Hematopoietic multipotent progenitor cell treated with erythropoietin and hydrocortisone succinate and interleukin-3 and kit ligand, for 17 days (in vitro differentiated cells): ENCODE data around the gene FYCO1.
"Not testable (repeated sequence)": the region's sequence is repeated elsewhere in the genome, so short reads cannot be mapped to it uniquely, and the experiment has no call there.

ENCODE experiments used
- DNase-seq: peaks from one replicate; pipeline ENCODE4 v3.0.0-alpha.2; 2015; ENCODE audit warnings: low spot score

Gene FYCO1

DNA sequence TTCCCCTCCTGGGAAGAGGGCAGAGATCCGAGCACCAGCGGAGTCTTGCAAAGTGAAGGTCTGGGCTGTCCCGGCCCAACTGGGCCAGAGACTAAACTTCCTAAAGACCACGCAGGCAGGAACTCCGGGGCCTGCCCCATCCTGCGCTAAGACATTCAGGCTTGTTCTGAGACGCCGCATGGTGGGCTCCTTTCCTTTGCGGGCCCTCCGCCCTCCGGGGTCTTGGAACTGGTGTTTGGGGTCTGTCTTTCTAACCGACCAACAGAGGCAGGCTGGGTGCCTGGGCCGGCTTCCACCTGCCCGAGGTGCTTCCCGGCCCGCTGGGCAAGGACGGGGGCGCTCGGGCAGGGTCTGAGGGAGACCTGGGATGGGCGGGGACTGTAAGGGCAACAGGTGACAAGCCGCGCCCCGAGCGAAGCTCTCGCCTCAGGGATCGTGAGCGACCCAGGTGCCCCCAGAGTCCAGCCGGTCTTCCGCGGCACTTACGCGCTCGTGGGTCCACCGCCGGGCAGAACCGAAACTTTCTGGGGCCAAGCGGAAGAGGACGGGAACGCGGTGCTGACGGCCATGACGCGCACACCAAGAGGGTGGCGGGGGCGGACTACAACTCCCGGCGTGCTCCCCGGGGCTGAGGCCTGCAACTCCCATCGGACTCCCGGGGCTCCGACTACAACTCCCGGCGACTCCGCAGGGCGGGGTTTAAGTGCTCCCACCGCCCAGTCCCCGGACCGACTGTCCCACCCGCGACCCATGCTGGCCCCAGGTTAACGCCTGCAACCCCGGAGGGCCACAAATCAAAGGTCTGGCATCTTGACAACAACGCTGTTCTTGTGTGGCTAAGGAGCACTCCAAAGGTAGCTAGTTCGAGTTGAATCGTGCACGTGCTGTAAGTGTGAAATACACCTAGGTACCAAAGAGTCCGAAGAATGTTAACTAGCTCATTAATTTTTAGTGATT, at the start of gene FYCO1:
Gene FYCO1, minus strand, starts transcription at position 589 of the 957 bp plus-strand sequence. CDS start 10,914 bp downstream, outside the sequence.
- peak; percentile 77 for DNase-seq

DNA sequence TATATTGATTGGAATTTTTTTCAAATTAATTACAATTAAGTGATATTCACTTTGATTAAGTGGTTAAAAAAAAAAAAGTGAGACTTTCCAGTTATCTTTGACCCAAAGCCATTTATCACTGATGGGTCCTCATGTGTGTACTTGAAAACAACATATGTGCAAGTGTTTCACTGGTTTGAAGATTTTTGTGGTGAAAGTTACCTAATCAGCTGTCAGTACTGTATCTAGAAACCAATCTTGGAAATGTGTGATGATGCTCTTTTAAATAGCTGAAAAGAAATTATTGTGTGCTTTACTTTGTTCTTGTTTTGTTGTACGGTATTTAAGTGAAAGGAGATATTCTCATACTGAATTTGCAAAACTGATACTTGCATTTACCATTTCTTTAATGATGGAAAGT, 43.3 kb upstream of the FYCO1 start:
- DNase-seq: no peak

DNA sequence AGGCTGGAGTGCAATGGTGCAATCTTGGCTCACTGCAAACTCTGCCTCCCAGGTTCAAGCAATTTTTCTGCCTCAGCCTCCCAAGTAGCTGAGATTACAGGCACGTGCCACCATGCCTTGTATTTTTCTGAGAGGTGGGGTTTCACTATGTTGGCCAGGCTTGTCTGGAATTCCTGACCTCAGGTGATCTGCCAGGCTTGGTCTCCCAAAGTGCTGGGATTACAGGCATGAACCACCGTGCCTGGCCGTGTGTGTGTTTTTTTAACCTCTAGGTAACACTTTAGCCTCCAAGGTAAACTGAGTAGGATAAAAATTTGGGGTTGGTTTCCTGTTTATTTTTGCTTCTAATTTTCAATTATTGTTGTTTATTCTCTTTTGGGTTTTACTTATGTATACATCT, 42.4 kb upstream of the FYCO1 start:
- DNase-seq: not testable (repeated sequence)

DNA sequence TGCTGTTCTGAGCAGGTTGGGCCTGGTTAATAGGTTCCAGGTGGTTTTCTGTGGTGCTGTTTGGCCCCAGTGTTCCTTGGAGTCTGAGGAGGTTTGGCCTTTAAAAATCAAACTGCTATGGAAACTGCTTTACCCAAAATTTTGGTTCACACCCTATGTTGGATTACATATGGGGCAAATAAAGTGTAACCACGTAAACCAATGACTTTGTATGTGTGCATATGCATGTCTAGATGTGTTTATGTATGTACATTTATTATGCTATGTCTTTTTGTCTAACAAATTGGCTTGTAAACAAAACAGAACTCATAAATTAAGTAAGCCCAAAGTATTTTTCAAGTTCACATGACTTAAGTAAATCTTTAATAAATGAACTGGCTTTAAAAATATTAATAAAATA, 40.6 kb upstream of the FYCO1 start:
- DNase-seq: no peak

DNA sequence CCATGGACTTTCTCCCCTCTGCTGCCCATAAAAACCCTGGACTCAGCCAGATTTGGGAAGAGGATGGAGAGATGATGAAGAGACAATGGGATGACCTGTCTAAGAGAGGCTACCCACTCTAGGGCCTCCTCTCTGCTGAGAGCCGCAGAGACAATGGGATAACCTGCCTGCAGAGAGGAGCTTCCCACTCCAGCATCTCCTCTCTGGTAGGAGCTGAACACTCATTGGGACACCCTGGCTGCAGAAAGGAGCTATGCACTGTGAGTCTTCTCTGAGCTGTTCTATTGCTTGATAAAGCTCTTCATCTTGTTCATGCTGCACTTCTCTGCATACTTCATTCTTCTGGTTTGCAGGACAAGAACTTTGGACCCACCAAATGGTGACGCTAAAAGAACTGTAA, 36.1 kb upstream of the FYCO1 start:
- DNase-seq: no peak

DNA sequence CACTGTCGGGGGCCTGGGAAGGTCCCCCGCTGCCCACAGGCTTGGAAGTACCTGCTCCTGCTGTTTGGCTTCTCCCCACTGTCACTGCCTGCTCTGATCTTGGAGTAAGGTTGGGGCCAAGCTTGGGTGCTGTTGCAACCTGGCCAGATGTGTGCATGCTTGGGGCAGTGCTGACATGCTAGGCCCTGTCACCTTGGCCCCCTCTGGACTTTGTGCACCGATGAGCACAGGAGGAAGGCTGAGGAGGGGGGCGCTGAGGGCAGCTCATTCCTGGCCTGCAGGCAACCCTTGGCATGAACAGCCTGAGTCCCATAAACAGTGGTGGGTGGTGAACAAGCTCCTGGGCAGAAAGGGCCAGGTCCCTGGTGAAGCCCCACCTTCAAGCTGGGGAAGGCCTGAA, 35.6 kb upstream of the FYCO1 start:
- no peak for DNase-seq

DNA sequence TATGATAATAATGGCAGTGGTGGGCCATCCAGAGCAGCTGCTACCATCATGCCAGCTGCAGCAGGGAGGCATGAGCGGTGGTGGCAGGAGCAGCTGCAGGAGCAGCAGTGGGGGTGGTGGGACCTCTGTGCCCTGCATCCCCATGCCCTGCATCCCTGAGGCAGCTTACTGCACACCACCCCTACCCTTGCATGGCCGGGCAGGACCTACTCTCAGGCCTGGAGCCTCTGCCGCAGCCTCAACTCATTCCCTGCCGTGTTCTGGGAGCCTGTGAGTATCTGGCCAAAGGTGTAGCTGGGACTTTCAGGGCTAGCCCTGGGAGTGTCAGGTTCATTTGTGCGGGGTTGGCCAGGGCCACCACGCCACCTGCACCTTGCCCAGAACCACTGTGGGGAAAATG, 35.0 kb upstream of the FYCO1 start:
- DNase-seq: no peak

DNA sequence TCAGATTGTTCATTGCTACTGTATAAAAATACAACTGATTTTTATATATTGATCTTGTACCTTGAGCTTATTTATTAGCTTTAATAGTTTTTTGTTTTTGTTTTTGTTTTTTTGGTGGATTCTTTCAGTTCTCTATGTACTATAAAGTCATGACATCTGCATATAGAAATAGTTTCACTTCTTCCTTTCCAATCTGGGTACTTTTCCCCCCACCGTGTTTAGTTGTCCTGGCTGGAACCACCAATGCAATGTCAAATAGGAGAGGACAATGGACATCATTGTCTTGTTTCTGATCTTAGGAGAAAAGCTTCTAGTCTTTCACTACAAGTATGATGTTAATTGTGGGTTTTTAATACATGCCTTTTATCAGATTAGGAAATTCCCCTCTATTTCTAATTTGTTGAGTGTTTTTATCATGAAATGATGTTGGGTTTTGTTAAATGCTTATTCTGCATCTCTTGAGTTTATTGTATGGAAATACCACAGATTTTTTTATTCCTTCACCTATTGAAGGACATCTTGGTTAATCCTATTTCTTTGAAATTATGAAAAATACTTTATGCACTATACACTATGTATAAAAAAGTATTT, 34.4 kb upstream of the FYCO1 start:
- no peak for DNase-seq

DNA sequence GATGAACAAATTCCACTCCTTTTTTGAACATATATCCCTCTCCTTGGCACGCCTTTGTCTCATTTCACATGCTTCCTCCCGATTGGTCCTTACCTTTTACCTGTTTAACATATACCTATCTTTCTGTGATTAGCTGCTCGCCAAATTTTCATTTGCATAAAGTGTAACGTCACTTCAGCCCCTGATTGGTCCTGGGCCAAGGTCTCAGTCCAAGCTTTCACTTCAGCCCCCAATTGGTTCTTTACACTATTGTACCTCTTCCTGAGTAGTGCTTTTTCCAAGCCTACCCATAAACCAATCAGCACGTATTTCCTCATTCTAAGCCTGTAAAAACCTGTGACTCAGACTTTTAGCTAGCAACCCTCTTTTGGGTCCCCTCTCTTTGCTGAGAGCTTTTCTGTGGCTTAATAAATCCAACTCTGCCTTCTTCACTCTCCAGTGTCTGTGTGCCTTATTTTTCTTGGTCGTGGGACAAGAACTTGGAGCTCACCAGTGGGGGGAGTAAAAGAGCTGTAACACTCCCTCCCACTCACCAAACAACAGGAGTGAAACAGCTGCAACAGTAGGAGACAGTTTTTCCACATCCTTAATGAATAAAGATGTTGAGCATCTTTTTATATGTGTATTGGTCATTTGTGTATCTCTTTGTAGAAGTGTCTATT, 32.2 kb upstream of the FYCO1 start:
- DNase-seq: no peak

DNA sequence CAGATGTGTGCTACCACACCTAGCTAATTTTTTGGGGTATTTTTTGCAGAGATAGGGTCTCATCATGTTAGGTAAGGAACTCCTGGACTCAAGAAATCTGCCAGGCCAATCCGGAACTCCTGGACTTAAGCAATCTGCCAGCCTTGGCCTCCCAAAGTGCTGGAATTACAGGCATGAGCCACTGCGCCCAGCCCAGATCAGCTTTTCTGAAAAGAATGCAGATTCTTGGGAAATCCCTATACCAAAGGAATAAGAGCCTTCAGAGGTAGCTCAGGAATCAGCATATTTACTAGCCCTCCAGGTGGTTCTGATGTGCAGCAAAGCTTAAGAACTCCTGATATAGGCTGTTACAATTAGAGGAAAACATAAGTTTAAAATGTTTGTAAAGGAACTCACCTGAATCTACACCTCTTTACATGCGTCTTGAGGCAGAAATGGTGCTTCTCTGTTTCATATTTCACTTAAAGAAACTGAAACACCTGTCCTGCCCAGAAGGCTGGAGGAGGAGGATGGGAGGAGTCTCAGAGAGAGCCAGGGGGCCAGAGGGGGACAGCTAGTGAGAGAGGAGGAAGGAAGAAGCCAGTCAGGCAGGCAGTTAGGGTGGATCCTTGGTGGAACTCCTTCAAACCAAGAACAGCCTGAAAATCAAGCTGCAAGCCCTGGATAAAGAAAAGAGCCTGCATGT, 31.5 kb upstream of the FYCO1 start, which contains the start of gene XCR1:
Gene XCR1, minus strand, starts transcription at position 463 of the 685 bp plus-strand sequence. CDS start 5,536 bp downstream, outside the sequence.
- DNase-seq: no peak

DNA sequence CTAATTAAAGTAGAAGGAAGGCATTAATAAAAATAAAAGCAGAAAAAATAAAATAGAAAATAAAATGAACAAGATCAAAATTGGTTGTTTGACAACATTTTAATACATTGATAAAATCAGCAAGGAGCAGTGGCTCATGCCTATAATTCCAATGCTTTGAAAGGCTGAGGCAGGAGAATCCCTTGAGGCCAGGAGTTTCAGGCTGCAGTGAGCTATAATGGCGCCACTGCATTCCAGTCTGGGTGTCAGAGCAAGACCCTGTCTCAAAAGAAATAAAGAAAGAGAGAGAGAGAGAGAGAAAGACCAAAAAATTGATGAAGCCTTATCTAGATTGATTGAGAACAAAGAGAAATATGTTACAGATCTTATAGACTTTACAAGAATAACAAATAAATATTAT, 29.5 kb upstream of the FYCO1 start:
- no peak for DNase-seq

DNA sequence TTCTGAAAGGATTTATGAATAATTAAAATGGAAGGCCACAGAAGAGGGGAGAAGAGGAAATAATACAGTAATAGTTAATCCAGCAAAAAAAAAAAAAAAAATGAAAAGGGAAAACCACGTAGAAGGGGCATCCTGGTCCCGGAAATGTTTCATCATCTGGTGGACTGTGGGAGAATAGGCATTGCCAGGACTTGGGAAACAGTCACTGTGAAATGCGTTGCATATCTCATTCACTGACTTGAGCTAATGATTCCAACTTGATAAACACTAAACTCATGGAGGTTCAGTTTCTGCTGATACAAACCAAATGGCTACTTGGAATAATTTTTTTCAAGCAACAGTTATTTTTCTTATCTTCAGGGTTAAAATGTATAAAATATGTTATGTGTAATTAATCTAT, 28.5 kb upstream of the FYCO1 start:
- no peak for DNase-seq

DNA sequence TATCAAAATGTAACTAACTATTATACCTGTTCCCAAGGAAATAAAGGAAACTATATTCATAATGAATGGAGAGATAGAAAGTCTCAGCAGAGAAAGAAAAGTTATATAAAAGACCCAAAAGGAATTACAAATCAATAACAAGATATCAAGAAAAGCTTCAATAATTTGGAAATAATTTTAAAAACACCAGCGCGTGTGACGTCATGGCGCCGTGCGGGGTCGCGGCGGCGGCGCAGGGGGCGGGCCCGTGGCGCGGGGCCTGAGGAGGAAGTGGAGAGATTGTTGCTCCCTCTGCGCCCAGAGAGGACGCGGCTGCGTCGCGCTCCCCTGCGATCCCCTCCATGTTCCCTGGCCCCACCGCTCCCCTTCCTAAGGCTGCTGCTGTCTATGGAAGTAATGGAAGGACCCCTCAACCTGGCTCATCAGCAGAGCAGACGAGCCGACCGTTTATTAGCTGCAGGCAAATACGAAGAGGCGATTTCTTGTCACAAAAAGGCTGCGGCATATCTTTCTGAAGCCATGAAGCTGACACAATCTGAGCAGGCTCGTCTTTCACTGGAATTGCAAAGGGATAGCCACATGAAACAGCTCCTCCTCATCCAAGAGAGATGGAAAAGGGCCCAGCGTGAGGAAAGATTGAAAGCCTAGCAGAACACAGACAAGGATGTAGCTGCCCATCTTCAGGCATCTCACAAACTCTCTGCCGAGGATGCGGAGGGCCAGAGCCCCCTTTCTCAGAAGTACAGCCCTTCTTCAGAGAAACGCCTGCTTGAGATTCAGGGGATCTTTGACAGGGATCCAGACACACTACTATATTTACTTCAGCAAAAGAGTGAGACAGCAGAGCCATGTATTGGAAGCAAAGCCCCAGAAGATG, 27.5 kb upstream of the FYCO1 start:
- DNase-seq: no peak

DNA sequence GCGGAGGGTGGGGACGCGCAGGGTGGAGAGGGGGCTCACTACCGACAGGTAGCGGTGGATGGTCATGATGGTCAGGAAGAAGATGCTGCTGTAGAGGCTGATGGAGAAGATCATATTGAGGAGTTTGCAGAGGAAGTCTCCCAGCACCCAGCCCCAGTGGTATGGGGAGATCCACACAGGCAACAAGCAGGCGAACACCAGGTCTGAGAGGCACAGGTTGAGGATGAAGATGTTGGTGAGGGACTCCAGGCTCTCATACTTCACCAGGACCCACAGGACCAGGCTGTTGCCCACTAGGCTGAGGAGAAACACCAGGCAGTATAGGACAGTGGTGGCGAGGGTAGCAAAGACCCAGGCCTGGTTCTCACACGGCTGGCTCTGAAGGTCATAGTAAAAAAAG, 25.9 kb upstream of the FYCO1 start:
- no peak for DNase-seq

DNA sequence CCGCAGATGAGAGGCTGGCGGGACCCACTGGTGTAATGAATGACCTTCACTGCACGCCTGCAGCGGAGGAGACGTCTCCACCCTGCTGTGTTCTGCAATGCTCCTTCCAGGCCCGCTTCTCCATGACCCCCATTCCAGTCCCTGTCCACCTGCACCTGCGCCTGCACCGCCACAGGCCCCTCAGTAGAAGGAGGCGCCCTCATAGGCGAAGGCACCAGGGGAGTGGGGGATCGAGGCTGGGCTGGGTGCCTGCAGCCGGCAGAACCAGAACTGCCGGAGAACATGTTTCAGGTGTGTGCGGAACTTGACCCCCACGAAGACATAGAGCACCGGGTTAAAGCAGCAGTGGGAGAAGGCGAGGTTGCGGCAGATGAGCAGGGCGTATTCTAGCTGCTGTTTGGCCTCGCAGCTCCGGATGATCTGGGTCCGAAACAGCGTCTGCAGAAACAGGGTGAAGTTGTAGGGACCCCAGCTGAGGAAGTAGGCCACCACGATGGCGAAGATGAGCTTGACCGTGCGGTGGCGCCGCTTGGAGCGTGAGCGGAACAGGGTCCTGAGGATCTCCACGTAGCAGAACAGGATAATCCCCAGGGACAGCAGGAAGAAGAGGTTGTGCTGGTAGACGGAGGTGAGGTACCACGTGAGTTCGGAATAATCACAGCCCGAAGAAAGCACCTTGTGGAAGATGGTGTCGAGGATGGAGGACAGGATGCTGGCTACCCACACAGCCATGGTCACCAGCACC, 25.3 kb upstream of the FYCO1 start:
- no peak for DNase-seq

DNA sequence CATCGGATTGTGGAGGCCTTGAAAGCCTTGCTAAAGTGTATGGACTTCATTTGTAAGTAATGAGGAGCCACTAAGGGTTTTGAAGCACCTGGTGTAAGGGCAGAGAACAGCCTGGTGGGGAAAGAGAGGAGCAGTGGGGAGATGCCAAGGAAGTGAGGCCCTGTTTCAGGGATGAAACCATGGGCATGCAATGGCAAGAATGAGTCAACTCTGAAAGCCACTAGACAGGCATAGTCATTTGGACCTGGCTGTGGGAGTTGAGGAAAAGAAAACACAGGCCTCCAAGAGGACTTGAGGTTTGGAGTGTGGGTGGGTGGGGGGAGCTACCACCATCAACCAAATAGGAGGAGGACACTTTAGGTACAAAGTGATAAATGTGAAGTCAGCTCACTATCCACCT, 24.1 kb upstream of the FYCO1 start:
- no peak for DNase-seq

DNA sequence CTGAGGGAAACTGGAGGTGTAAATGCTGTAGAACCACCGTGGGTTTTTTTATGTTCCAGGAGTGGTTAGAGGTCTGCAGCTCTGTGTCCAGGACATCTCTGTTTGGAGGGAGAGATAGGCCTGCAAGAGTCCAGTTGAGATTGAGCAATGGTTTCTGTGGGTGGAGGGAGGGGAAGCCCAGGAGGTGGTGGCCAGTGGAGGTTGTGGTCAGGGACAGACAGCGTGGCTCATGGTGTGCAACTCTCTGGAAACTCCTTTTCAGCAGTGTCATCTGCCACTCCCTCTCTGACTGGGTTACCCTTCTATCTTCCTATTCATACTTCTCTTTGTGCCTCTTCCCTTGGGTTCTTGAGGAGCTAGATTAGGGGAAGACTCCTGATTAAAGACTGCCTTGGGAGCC, 22.1 kb upstream of the FYCO1 start:
- DNase-seq: no peak

DNA sequence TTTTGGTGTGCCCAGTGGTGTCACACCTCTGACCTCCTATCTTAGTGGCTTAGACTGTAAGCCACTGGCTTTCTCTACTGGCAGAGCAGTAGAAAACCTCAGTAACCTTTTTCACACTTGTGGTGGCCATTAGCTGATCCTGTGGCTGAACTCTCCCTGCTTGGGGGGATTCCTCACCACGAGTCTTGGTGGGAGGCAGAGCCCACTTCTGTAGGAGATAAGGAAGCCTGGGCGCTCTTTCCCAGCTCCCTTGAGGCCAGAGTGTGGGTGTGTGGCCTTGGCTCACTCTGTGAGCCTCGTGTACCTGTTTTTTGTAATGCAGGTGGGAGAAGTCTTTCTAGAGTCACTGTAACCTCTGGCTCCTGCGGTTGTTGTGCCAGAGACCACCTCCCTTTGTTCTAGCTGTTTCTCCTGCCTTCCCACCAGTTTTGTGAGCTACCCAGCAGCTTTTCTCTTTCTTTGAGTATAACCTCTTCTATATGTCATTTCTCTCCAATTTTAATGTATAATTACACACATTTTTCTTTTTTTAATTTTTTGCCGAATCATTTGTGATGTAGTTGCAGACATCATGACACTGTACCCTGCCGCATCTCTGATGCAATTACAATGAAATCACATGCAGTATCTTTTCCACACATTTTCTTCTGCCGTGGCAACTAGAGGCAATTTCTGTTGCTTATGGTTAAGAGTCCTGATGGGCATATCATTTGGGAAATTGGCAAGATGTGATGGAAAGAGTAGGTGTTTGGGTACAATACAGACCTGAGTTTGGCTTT, 17.9 kb upstream of the FYCO1 start:
- no peak for DNase-seq

DNA sequence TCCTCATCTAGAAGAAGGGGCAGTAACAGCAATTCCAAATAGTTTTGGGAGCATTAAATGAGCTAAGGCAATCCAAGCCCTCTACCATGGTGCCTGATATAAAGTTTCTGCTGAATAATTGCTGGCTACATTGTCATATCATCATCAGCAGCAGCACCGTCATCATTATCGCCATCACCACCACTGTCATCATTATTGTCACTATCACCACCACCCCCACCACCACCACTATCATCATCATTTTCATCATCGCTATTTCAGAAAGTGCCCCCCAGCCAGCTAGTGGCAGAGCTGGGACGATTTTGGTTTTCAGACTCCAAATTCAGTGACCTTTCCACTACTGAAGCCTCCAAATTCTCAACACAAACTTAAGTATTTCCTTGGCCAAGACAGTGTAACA, 16.6 kb upstream of the FYCO1 start:
- DNase-seq: no peak
